T-helper 1 cell treated with Interleukin-12 subunit alpha and Interleukin-12 subunit beta and Interleukin-4 antibody, amounts not matched to agents 30 ng/mL and 1 ng/mL, for 36 hours (primary cell): ENCODE data around the gene SH3TC1. TPM values are rescaled to one million over a fixed set of nuclear protein-coding genes. Genes with fewer than 3 reads are reported as not detected.

ENCODE experiments used
- intact Hi-C: fragments of 100-400 bp; cut with micrococcal nuclease; formaldehyde crosslinking; loops from one replicate; pipeline ENCODE4 v1.15.1; 2024
- total RNA-seq: library from RNA; stranded (reverse); gene quantifications from 2 replicates; pipeline ENCODE4 v1.2.3, GENCODE V29; 2022

Gene SH3TC1
- total RNA-seq, 1 donor from 2014 or later, result 57.3 TPM

DNA sequence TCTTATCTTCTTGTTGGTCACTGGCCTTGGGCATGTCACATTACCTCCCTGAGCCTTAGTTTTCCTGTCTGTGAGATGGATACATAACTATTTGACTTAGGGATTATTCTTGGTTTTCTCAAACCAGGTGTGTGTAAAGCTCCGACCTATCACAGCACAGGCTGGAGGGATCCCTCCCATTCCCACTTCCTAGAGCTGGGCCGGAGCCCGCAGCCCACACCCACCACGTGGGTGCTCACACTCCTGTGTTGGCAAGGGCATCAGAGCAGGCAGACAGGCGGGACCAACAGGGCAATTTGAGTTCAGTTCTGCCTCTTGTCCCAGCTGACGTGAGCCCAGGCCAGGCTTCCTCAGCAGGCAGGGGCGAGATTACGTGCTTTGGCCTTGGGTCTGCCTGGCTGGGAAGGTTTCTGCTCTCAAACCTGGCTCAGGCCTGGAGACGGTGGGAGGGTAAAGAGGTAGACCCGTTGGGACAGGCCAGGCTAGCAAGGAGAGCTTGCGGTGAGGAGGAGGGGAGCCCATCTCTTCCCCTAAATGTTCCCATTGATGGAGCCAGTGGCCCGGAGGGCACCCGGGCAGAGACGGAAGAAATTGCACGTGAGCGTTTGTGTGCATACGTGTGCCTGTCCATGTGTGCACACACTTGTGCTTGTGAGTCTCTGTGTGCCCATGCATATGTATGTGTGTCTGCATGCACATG lies 734 bp upstream of the SH3TC1 start:
- intact Hi-C loops, result loop anchor here (5.0 to 10.0 kb wide), 2 partner anchors 44 to 334 kb away; no protein-coding TSS in a partner anchor

DNA sequence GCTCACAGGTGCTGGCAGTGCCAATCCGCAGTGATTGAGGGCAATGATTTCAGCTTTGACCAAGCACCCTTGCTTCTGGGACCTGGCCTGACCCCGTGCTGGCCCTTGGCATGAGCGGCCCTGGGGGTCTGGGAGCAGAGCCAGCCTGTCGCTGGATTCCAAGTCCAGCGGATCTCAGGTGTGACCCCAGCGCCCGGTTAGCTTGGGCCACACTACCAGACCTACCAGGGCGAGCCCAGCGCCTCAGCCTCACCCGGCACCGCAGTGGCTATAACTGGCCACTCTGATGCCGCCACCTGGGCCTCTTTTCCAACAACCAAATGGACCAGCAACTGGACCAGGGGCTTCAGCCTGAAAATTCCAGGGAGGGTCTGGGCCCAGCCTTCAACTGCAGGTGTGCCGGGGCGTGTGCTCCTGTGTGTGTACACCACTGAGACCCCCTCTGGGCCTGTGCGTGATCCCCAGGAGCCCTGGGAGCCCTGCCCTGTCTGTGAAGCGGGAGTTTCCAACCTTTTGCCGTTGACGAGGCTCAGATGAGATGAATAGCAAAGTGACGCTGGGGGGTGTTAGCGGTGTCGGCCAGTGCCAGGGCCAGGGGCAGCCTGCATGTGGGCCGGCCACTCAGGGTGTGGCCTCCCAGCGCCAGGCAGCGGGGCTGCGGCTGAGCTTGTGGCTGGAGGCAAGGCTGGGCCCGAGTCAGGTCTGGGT lies 658 bp downstream of the SH3TC1 start:
- intact Hi-C loops, result loop anchor here (1.0 to 10.0 kb wide), 7 partner anchors 21 to 335 kb away; partner anchors contain the start of genes ABLIM2, ACOX3 and TRMT44

DNA sequence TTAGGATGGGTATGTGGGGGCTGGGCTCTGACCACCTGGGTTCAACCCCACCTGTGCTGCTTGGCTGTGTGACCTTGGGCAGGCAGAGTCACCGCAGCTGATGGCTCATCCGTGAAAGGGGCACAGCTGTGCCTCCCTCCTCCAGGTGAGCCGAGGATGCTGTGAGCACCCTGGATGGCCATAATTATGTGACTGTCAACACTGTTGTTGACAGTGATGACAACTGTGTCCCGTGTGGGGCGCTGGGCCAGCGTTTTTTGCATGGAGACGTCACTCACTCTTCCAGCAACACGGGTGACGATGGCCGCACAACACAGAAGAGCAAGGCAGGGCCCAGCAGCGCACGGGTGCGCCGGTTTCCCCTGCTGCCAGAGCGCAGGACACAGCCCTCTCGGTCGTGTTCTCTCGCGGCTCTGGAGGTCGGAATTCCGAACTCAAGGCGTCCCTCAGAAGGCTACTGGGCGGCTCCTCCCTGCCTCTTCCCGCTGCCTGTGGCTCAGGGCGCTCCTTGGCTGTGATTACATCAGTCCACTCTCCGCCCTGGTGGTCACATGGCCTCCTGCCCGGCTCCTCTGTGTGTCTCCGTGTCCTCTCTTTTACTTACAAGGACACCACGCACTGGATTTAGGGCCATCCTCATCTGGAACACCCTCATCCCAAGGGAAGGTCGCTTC lies 1.3 kb downstream of the SH3TC1 start:
- intact Hi-C loops, result loop anchor here (2.0 kb wide), 4 partner anchors 20 to 240 kb away; partner anchors contain the start of genes ACOX3 and TRMT44

DNA sequence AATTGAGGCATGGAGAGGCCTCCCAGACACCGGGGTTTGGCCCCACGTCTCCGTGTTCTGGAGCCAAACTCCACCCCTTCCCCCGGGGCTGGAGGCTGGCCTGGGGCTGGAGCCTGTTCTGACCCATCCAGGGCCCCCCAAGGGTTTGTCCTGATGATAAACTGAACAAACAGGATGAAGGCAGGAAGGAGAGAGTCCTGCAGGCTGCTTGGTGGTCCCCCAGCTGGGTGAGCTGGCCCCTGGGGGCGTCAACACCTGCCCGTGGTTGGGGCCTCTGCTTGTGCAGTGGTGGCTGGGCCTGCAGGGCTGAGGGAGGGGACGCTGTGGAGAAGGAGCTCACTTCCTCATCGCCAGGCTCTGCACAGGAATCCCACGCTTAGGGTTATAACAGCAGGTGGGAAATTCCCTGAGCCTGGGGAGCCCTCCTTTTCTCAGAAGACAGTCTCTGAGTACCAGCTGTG lies 2.3 kb downstream of the SH3TC1 start:
- intact Hi-C loops, result loop anchor here (2.0 kb wide), 4 partner anchors 19 to 239 kb away; partner anchors contain the start of genes ACOX3 and TRMT44

DNA sequence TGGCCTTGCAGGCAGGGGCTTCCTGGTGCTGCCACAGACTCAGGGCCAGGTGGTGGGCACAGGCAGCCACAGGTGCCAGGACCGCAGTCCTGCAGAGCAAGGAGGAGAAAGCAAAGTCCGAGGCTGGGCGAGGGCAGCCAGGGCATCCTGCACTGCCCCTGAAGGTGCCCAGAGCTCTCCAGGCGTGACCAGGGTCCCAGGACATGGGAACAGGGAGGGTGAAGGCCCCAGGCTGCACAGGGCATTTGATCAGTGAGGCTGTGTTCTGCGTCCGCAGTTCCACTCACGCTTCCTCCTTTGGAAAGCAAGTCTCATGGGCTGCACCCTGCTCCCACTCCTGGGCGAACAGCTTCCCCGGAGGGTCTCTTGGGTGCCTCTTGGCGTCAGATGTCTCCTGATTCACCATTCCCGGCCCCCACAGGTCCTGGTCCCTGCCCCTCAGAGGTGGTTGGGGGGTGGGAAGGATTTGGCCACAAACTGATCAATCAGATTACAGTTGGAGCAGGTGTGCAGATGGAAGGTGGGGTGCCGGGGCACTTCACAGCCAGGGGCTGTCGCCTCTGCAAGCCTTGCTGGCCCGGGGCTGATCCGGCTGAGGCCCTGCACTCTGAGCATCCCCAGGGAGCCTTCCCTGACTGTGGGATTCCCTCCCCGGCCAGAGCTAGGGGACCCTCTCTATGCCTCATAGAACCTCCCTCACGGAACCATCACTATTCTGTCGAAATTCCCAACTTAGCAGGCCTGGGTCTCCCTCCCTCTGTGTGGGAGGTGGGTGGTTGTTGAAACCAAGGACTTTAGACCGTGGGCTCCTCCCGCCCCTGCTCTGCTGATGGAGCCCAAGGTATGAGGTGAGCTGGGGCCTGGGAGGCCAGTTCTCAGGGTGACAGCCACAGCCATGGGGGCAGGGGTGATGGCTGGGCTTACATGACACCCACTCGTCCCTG lies 3.3 kb downstream of the SH3TC1 start:
- intact Hi-C loops, result no loop called here

DNA sequence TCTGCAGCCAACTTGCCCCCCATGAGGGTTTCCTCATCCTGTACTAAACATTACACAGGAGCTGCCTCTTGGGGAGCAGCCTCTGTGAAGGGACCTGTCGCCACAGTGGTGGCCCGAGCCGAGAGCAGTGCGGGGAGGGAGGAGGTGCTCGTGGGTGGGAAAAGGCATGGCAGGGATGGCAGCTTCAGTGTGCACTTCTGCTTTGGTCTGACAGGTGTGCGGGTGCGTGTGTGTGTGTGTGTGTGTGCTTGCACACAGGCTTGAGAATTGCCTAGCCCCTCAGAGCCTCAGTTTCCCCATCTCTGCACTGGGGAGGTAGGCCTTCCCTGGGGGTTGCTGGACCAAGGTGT lies 3.9 kb downstream of the SH3TC1 start:
- intact Hi-C loops, result no loop called here

DNA sequence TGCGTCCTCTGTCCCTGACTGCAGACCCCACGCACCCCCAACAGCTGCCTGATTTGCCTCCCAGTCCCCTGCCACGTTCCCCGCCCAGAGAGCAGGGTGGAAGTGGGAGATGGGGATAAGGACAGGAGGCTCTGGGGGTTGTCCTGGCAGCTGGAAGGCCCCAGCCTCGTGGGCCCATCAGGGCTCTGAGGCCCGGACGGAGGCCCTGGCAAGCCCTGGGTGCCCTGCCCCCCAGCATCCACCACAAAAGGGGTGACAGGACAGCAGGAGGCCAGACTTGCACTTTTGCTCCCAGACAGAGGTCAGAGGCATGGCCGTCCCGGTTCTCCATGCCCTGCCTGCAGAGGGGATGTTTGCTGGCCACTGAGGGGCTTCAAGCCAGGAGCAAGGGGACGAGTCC lies 4.7 kb downstream of the SH3TC1 start:
- intact Hi-C loops, result no loop called here

DNA sequence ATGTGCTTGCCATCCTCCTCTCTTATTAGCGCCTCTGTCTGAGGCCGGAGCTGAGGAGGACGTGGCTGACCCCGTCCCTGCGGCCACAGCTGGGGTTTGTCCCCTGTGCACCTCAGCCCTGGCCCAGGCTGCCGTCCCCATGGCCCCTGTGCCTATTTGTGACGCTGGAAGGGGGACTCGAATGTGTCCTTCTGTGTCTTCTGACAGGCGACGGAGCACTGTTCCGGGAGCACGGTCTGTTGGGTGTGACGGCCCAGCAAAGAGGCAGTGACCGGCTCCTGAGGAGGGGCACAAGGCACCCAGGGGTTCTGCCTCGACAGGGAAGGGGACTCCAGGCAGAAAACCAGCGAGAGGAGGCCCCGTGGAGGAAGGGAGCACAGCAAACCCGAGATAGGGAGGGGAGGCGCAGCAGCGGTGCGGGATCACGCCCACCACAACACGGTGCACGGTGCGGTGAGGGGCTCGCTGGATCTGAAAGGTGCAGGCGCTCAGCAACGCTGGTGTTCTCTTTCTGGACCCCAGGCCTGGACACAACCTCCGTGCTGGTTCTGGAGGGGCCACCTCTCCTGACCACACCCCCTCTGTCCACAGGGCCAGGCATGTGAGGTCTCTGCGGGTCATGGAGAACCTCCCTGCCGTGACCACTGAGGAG lies 5.6 kb downstream of the SH3TC1 start:
- intact Hi-C loops, result no loop called here

DNA sequence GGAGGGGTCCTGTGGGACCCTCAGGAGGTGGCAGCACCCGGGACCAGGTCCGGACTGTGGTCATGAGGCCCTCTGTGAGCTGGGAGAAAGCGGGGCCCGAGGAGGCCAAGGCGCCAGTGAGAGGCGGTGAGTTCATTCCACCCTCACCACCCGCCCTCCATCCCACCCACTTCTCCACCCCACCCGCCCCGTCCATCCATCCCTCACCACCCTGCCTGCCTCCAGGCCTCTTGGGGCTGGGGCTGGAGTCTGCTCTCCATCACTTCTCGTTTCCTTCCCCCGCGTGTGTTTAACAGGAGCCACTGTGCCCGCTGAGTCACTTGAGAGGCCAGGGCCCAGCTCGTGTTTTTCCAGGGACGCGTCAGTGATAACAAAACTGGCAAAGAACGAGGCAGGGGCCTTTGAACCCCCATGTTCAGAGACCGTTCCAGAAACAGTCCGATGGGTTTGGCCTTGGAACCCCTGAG lies 6.2 kb downstream of the SH3TC1 start:
- intact Hi-C loops, result no loop called here

DNA sequence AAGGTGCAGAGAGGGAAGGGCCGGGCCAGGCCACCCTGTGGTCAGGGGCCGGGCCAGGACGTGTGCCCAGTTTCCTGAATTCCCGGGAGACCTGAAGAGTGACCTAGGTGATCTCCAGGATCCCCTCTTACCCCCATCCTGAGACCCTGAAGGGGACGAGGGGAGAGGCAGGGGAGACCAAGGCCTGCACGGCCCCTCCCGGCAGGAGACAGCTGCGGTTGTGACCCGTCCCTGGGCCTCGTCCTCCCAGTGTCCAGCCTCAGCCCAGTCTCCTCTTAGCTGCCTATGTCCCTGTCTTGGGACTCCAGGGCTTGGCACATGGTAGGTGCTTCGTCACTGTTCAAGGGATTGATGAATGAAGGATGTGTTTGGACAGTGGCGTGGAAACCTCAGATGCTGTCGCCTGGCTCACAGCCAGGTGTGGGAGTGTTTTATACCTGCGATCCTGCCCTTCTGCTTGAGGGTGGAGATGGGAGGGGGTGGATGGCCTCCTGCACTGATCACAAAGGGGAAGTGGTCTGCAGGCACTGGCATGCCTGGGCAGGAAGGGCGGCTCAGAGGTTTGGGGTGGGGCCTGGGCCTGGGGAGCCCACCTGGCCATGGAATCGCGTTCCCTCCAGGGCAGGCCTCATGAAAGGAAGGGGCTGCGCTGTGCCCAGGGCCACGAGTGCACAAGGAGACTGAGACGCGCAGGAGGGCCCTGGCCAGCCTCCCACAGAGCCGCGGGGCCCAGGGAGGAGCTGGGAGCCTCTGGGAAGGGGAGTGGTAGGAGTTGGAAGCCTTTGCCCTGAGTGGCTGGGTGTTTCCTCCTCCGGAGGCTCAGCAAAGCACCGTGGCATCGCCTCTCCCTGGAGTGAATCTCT lies 6.9 kb downstream of the SH3TC1 start:
- intact Hi-C loops, result no loop called here

DNA sequence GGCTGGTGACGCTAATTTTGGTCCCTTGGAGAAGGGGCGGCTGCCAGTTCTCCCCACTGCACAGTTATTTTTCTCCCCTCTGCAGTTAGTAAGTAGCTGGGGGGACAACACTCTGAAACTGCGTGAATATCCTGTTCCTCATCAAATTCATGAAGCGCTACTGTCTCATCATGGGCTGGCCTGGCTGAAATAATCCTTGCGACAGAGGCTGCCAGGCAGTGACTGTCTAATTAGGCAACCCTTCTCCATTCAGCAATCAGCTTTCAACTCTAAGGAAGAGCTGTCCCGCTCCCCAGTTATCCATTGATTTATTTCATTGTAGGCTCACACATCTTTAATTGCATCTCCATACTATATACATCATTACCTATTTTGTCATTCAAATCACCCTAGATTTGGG lies 8.2 kb downstream of the SH3TC1 start:
- intact Hi-C loops, result no loop called here

DNA sequence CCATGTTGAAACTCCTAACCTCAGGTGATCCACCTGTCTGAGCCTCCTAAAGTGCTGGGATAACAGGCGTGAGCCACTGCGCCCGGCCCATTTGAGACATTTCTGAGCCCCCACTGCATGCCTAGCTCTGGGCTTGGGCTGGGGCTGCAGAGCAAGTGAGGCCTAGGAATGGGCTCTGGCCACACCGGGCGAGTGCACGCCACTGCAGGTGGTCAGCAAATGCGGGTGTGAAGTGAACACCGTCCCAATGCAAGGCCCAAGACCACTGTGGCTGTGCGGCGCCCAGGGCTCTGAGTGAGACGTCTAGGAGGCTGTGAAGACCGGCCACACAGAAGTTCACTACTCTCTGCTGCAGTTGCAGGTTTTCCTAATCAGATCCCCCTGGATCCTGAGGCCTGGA lies 9.5 kb downstream of the SH3TC1 start:
- intact Hi-C loops, result no loop called here

DNA sequence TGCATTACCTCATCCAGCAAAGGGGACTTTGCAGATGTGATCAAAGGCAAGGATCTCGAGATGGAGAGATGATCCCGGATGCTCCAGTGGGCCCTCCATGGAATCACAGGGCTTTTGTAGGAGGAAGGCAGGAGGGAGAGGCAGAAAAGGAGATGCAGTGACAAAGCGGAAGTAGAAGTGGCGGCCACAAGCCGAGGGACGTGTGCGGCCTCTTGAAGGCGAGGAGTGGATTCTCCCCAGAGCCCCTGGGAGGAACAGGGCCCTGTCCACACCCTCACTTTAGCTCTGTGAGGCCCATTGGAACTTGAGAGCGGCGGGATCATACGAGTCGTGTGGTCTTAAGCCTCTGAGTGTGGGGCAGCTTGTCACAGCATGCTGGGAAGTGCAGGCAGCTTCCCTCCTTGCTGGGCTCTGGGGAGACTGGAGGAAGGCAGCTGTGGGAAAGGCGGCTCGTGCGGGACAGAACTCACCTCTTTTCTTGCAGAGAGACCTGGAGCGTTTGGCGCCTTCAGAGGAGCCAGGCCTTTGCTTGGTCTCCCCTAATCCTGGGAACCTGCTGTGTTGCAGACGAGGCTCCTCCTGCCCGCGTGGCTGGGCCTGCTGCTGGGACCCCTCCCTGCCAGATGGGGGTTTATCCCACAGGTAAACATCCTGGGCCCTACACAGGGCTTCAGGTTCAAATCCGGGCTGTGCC lies 10.2 kb downstream of the SH3TC1 start:
- intact Hi-C loops, result no loop called here

DNA sequence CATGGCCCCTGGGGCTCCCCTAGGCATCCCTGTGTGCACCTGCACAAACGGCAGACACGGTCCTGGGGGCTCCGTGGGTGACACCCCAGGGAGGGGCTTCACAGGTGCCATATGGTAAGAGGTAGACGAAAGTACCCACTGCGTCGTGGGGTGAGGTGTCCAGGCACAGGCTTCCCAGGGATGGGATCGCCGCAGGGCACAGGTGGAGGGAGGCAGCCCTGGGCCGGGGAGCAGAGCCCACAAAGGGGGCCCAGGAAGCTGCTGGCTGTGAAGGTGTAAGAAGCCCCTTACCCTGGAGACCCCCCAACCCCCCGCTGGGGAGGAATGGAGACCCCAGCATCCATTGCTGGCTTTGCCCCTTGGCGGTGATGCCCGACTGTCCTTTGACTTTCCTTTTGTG lies 10.9 kb downstream of the SH3TC1 start:
- intact Hi-C loops, result no loop called here

DNA sequence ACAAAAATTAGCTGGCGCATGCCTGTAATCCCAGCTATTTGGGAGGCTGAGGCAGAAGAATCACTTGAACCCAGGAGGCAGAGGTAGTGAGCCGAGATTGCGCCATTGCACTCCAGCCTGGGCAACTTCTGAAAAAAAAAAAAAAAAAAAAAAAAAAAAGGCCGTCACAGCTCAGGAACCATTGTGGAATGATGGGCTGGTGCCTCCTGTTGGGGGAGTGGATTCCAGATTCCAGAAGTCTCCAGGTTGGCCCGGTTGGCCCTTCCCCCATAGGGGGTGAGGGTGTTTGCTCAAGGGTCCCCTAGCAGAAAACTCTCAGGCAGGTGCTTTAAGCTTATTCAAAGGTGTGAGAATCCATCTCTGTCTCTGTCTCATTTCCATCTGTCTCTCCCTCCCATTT lies 11.5 kb downstream of the SH3TC1 start:
- intact Hi-C loops, result no loop called here

DNA sequence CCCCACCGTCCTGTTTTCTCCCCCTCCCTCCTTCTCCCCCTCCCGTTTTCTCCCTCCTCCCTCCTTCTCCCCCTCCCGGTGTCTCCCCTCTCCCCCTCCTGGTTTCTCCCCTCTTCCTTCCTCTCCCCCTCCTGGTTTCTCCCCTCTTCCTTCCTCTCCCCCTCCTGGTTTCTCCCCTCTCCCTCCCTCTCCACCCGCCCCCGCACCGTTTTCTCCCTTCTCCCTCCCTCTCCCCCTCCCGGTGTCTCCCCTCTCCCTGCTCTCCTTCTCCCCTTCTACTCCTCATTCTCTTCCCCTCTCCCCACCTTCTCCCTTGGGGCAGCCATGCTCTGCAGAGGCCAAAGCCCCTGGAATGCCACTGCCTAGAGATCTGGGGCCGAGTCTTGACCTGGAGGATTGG lies 12.2 kb downstream of the SH3TC1 start:
- intact Hi-C loops, result no loop called here

DNA sequence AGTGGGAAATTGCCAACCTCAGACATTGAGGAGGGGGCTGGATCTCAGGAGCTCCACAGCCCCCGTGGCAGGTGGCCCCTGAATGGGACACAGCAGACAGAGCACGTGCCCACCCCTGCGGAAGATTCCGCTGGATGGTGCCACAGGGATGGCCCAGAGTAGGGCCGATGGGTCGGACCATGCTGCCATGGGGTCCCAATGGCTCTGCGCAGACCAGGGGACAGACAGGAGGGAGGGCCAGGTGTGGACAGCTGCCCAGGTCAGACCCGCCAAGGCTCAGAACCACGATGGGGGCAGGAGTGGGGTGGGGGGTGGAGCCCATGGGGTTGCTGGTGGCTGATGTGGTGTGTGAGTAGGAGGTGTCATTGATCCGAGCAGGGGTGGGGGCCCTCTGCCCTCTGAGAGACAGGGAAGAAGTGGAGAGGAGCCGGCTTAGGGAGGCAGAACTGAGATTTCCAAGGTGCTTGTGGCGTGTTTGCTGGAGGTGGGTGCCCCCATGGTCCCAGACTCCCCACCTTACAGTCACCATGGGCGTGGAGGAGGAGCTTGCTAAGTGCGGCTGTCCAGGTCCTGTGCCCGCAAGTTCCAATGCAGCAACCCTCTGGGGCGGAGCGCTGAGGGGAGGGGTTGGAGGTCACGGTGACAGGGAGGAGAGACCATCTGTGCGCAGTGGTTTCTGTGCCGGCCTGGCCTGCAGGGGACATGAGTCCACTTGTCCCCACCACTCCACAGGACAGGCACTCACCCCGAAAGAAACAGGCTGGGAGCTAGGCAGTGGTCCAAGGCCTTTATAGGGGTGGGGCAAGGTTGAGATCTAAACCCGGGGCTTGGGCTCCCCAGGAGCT lies 12.9 kb downstream of the SH3TC1 start:
- intact Hi-C loops, result no loop called here

DNA sequence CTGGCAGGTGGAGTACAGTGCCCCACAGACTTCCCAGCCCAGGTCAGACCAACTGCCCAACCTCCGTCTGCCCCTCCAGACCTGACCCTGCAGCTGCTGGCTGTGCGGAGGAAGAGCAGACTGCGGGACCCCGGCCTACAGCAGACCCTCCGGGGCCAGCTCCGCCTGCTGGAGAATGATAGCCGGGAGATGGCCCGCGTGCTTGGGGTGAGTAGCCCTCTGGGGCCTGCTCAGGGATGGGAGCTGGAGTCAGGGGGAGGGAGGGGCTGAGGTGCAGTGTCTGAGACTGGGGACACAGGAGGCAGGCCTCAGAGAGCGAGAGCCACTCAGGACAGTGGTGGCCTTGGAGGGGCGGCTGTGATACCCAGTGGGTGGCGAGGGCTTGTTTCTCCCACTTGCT lies 13.5 kb downstream of the SH3TC1 start:
- intact Hi-C loops, result no loop called here
